ENCODE results near the gene COX4I1.

- TF ChIP-seq FOXK2 (IDR thresholded peaks at IDR 0.05) (no peak), SP1 (IDR thresholded peaks at IDR 0.05) (no peak), NFRKB (IDR thresholded peaks at IDR 0.05) (no peak), ELF4 (IDR thresholded peaks at IDR 0.05) (no peak), FOXM1 (IDR thresholded peaks at IDR 0.05; ENCODE audit: borderline replicate concordance) (no peak), HDGF (IDR thresholded peaks at IDR 0.05; ENCODE audit: borderline replicate concordance) (no peak), FOXA1 (IDR thresholded peaks at IDR 0.05) (no peak), CTBP1 (IDR thresholded peaks at IDR 0.05; ENCODE audit: borderline replicate concordance) (no peak)
Measured at GRCh38 chr16:85798901-85799496, 496 bp upstream of the COX4I1 start.

All from HEK293T (cell line).